Ovary (tissue), 3 donors: Measurements from ENCODE around the gene TCL1A.

Source experiments
- CTCF ChIP-seq, 3 donors: fragments of 450-650 bp in 2 of 3; fragments of 200-600 bp in 1 of 3; IDR thresholded peaks; one replicate each; pipeline versions ENCODE4 v1.5.1 to v1.8.0; 2016 to 2022; ENCODE audit warnings: antibody characterized with exemption in 3 of 3, mild to moderate bottlenecking in 1 of 3
- POLR2A ChIP-seq: fragments of 450-650 bp; IDR thresholded peaks from one replicate; pipeline ENCODE4 v1.6.1; 2017; ENCODE audit warnings: antibody characterized with exemption, mild to moderate bottlenecking, moderate library complexity
- donor health status: DM: no; HTN: no; CAD: no.

DNA sequence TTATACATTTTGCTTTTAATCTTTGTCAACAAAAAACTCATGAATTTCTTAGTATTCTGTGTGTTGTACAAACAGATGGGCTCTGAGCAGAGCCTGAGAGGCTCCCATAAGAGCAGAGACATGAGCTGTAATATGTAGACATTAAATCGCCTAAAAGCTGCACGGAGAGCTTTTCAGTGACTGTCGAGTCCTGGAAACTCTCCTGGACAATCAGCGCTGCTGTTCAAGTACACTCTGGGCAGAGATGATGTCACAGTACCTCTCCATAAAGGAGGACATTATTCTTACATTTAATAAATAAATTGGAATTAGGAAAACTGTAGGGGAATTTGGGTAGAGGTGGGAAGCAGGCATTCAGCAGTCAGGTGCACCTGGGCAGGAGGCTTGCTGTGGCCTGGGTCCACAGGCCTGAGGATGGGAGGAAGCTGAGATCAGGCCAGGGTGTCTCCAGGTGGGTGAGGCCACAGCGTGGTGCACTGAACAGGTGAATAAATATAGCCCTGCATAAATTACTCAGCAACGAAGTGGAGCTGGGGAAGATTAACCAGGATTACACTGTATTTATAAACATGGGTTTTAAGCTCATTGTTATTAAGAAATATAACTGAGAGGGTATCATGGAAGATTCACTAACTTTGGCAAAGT, 13.3 kb upstream of the TCL1A start:
- TF ChIP-seq POLR2A, result no peak
- TF ChIP-seq CTCF (IDR thresholded peaks at IDR 0.05), result no peak
